ENCODE data around the gene FSTL4. TPM values are rescaled to one million over a fixed set of nuclear protein-coding genes. Genes with fewer than 3 reads are reported as not detected.

The FSTL4 gene
- total RNA-seq, 1 experiment from 2014 or later = 2.7 TPM

GRCh38 chr5:133526368-133526767, 86.0 kb downstream of the FSTL4 start:
- H3K9me3 ChIP-seq = no peaks in the 10 kb centered on the region
- Mint-ChIP-seq H3K27ac (ENCODE audit: unreplicated experiment) (no peak overlapping the region), H3K4me1 (ENCODE audit: low read depth, unreplicated experiment) (no peaks in the 10 kb centered on the region), H3K27me3 (ENCODE audit: insufficient read depth, unreplicated experiment) (peaks cover 9% of the 10 kb centered on the region), H3K4me3 (ENCODE audit: unreplicated experiment) (no peak overlapping the region), H3K36me3 (ENCODE audit: insufficient read depth, unreplicated experiment) (no peaks in the 10 kb centered on the region), H3K9me3 (ENCODE audit: unreplicated experiment) (no peaks in the 10 kb centered on the region)
- H3K4me1 ChIP-seq = no peaks in the 10 kb centered on the region
- no TSS peak for BruUV-seq (replicated peaks)
- H3K27me3 ChIP-seq (replicated peaks; ENCODE audit: control insufficient read depth, insufficient read depth, low read length) = no peaks in the 10 kb centered on the region
- H3K4me3 ChIP-seq (ENCODE audit: low read depth, low read length) = no peak overlapping the region
- H3K36me3 ChIP-seq (ENCODE audit: control insufficient read depth, insufficient read depth, low read length) = no peaks in the 10 kb centered on the region
- intact Hi-C loops (cut with micrococcal nuclease; ENCODE audit: unreplicated experiment) = no loop called here
- no peak for DNase-seq
- TF ChIP-seq CTCF (IDR thresholded peaks at IDR 0.05; ENCODE audit: insufficient read depth in 1 of 2, low read depth in 1 of 2, low read length in 1 of 2, severe bottlenecking in 1 of 2, unreplicated experiment in 1 of 2) = no peak
- CTCF ChIA-PET = no interaction called here
- POLR2A ChIA-PET = no interaction called here

GRCh38 chr5:133525126-133525525, 87.2 kb downstream of the FSTL4 start:
- TF ChIP-seq CTCF (IDR thresholded peaks at IDR 0.05; ENCODE audit: insufficient read depth in 1 of 2, low read depth in 1 of 2, low read length in 1 of 2, severe bottlenecking in 1 of 2, unreplicated experiment in 1 of 2) = no peak
- Mint-ChIP-seq H3K36me3 (ENCODE audit: insufficient read depth, unreplicated experiment) (no peaks in the 10 kb centered on the region), H3K27ac (ENCODE audit: unreplicated experiment) (no peak overlapping the region), H3K27me3 (ENCODE audit: insufficient read depth, unreplicated experiment) (peaks cover 12% of the 10 kb centered on the region), H3K9me3 (ENCODE audit: unreplicated experiment) (no peaks in the 10 kb centered on the region), H3K4me3 (ENCODE audit: unreplicated experiment) (no peak overlapping the region), H3K4me1 (ENCODE audit: low read depth, unreplicated experiment) (no peaks in the 10 kb centered on the region)
- intact Hi-C loops (cut with micrococcal nuclease; ENCODE audit: unreplicated experiment) = no loop called here
- no TSS peak for BruUV-seq (replicated peaks)
- DNase-seq = no peak
- ChIA-PET CTCF (no interaction called here), POLR2A (no interaction called here)
- Histone ChIP-seq H3K9me3 (no peaks in the 10 kb centered on the region), H3K27me3 (replicated peaks; ENCODE audit: control insufficient read depth, insufficient read depth, low read length) (no peaks in the 10 kb centered on the region), H3K4me1 (no peaks in the 10 kb centered on the region), H3K4me3 (ENCODE audit: low read depth, low read length) (no peak overlapping the region), H3K36me3 (ENCODE audit: control insufficient read depth, insufficient read depth, low read length) (no peaks in the 10 kb centered on the region)

GRCh38 chr5:133524666-133525065, 87.7 kb downstream of the FSTL4 start:
- ChIA-PET POLR2A (no interaction called here), CTCF (no interaction called here)
- Histone ChIP-seq H3K36me3 (ENCODE audit: control insufficient read depth, insufficient read depth, low read length) (no peaks in the 10 kb centered on the region), H3K4me3 (ENCODE audit: low read depth, low read length) (no peak overlapping the region), H3K27me3 (replicated peaks; ENCODE audit: control insufficient read depth, insufficient read depth, low read length) (no peaks in the 10 kb centered on the region), H3K4me1 (no peaks in the 10 kb centered on the region), H3K9me3 (no peaks in the 10 kb centered on the region)
- intact Hi-C loops (cut with micrococcal nuclease; ENCODE audit: unreplicated experiment) = no loop called here
- Mint-ChIP-seq H3K27me3 (ENCODE audit: insufficient read depth, unreplicated experiment) (peaks cover 12% of the 10 kb centered on the region), H3K4me1 (ENCODE audit: low read depth, unreplicated experiment) (no peaks in the 10 kb centered on the region), H3K9me3 (ENCODE audit: unreplicated experiment) (no peaks in the 10 kb centered on the region), H3K36me3 (ENCODE audit: insufficient read depth, unreplicated experiment) (no peaks in the 10 kb centered on the region), H3K4me3 (ENCODE audit: unreplicated experiment) (no peak overlapping the region), H3K27ac (ENCODE audit: unreplicated experiment) (no peak overlapping the region)
- no peak for TF ChIP-seq CTCF (IDR thresholded peaks at IDR 0.05; ENCODE audit: insufficient read depth in 1 of 2, low read depth in 1 of 2, low read length in 1 of 2, severe bottlenecking in 1 of 2, unreplicated experiment in 1 of 2)
- no TSS peak for BruUV-seq (replicated peaks)
- no peak for DNase-seq
